ENCODE measurements around the gene EXOC6.

Gene EXOC6

DNA sequence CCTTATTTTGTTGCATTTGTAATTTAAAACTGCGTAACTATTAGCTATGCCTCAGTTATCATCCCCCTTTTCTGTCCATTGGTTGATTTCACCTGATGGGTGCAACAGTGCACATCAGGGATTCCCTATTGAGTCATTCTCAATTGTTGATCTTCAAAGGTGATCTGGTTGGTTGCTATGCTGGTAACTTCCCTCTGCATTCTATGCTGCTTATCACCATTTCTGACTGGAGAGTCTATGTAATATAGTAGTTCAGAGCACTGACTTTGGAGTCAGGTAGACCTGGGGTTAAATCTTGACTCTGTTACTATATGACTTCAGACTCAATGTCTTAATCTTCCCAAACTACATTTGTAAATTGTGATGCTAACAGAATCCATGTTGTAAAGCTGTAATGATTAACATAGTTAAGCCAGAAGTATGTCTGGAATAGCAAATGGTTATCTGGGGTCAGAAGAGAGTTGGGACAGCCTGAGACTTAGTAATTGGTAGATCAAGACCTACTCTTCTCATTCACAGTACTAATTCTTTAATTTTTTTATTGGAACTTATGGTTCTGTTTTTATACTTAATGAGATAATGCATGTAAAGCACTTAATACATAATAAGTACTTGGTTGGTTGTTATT lies 38.1 kb downstream of the EXOC6 start:
- H3K4me2 ChIP-seq (ENCODE audit: low read depth, low read length, poor library complexity, severe bottlenecking), result no peak overlapping the region
- H3K4me3 ChIP-seq (ENCODE audit: low read length, poor library complexity, severe bottlenecking), result no peak overlapping the region
- H3K9ac ChIP-seq (ENCODE audit: low read depth, low read length, poor library complexity, severe bottlenecking), result no peak overlapping the region
- TF ChIP-seq, protein P1, sequence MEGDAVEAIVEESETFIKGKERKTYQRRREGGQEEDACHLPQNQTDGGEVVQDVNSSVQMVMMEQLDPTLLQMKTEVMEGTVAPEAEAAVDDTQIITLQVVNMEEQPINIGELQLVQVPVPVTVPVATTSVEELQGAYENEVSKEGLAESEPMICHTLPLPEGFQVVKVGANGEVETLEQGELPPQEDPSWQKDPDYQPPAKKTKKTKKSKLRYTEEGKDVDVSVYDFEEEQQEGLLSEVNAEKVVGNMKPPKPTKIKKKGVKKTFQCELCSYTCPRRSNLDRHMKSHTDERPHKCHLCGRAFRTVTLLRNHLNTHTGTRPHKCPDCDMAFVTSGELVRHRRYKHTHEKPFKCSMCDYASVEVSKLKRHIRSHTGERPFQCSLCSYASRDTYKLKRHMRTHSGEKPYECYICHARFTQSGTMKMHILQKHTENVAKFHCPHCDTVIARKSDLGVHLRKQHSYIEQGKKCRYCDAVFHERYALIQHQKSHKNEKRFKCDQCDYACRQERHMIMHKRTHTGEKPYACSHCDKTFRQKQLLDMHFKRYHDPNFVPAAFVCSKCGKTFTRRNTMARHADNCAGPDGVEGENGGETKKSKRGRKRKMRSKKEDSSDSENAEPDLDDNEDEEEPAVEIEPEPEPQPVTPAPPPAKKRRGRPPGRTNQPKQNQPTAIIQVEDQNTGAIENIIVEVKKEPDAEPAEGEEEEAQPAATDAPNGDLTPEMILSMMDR (conservative IDR thresholded peaks at IDR 0.05; ENCODE audit: low read length), result no peak
- TF ChIP-seq EZH2phosphoT487 (IDR thresholded peaks at IDR 0.05; ENCODE audit: borderline replicate concordance), result no peak
- H3K36me3 ChIP-seq (ENCODE audit: insufficient read depth, low read length), result no peaks in the 10 kb centered on the region
- H2AFZ ChIP-seq (ENCODE audit: low read length), result no peak overlapping the region
- no peaks in the 10 kb centered on the region for H3K9me3 ChIP-seq (ENCODE audit: insufficient read depth, low read depth, low read length)
- H3K79me2 ChIP-seq (ENCODE audit: insufficient read depth, low read length), result peaks cover 55% of the 10 kb centered on the region; the same call in 1 of the 2 replicates
- no peaks in the 10 kb centered on the region for H3K9me2 ChIP-seq (replicated peaks; ENCODE audit: low read depth, low read length)
- no peaks in the 10 kb centered on the region for H3K4me1 ChIP-seq (ENCODE audit: insufficient read depth, low read length, poor library complexity, severe bottlenecking)
- H4K20me1 ChIP-seq (ENCODE audit: insufficient read depth, low read length, poor library complexity, severe bottlenecking), result peaks cover 15% of the 10 kb centered on the region
- no peaks in the 10 kb centered on the region for H3K27me3 ChIP-seq (ENCODE audit: insufficient read depth, low read length, poor library complexity, severe bottlenecking)
- H3F3A ChIP-seq (ENCODE audit: low read depth), result no peaks in the 10 kb centered on the region

GRCh38 chr10:92890471-92890870 lies 42.2 kb downstream of the EXOC6 start:
- TF ChIP-seq, protein P1 (conservative IDR thresholded peaks at IDR 0.05; ENCODE audit: low read length), result no peak
- TF ChIP-seq EZH2phosphoT487 (IDR thresholded peaks at IDR 0.05; ENCODE audit: borderline replicate concordance), result no peak
- no peaks in the 10 kb centered on the region for H3K9me3 ChIP-seq (ENCODE audit: insufficient read depth, low read depth, low read length)
- peaks cover 5% of the 10 kb centered on the region for H4K20me1 ChIP-seq (ENCODE audit: insufficient read depth, low read length, poor library complexity, severe bottlenecking)
- H2AFZ ChIP-seq (ENCODE audit: low read length), result no peak overlapping the region
- H3K4me3 ChIP-seq (ENCODE audit: low read length, poor library complexity, severe bottlenecking), result no peak overlapping the region
- no peaks in the 10 kb centered on the region for H3F3A ChIP-seq (ENCODE audit: low read depth)
- no peak overlapping the region for H3K9ac ChIP-seq (ENCODE audit: low read depth, low read length, poor library complexity, severe bottlenecking)
- no peaks in the 10 kb centered on the region for H3K36me3 ChIP-seq (ENCODE audit: insufficient read depth, low read length)
- H3K27me3 ChIP-seq (ENCODE audit: insufficient read depth, low read length, poor library complexity, severe bottlenecking), result no peaks in the 10 kb centered on the region
- no peak overlapping the region for H3K4me2 ChIP-seq (ENCODE audit: low read depth, low read length, poor library complexity, severe bottlenecking)
- peaks cover 5% of the 10 kb centered on the region for H3K4me1 ChIP-seq (ENCODE audit: insufficient read depth, low read length, poor library complexity, severe bottlenecking)
- H3K9me2 ChIP-seq (replicated peaks; ENCODE audit: low read depth, low read length), result no peaks in the 10 kb centered on the region
- H3K79me2 ChIP-seq (ENCODE audit: insufficient read depth, low read length), result peaks cover 51% of the 10 kb centered on the region; the same call in 1 of the 2 replicates

GRCh38 chr10:92891885-92892690 lies 43.8 kb downstream of the EXOC6 start:
- H3K4me2 ChIP-seq (ENCODE audit: low read depth, low read length, poor library complexity, severe bottlenecking), result no peak overlapping the region
- H3K79me2 ChIP-seq (ENCODE audit: insufficient read depth, low read length), result peaks cover 37% of the 10 kb centered on the region; the same call in 1 of the 2 replicates
- peaks cover 3% of the 10 kb centered on the region; the same call in 1 of the 2 replicates for H3K36me3 ChIP-seq (ENCODE audit: insufficient read depth, low read length)
- H3K27me3 ChIP-seq (ENCODE audit: insufficient read depth, low read length, poor library complexity, severe bottlenecking), result no peaks in the 10 kb centered on the region
- H3F3A ChIP-seq (ENCODE audit: low read depth), result no peaks in the 10 kb centered on the region
- no peaks in the 10 kb centered on the region for H3K9me2 ChIP-seq (replicated peaks; ENCODE audit: low read depth, low read length)
- no peak overlapping the region for H3K9ac ChIP-seq (ENCODE audit: low read depth, low read length, poor library complexity, severe bottlenecking)
- H3K4me3 ChIP-seq (ENCODE audit: low read length, poor library complexity, severe bottlenecking), result no peak overlapping the region
- H2AFZ ChIP-seq (ENCODE audit: low read length), result no peak overlapping the region
- no peaks in the 10 kb centered on the region for H4K20me1 ChIP-seq (ENCODE audit: insufficient read depth, low read length, poor library complexity, severe bottlenecking)
- H3K4me1 ChIP-seq (ENCODE audit: insufficient read depth, low read length, poor library complexity, severe bottlenecking), result peaks cover 5% of the 10 kb centered on the region
- TF ChIP-seq, protein P1 (conservative IDR thresholded peaks at IDR 0.05; ENCODE audit: low read length), result no peak
- TF ChIP-seq EZH2phosphoT487 (IDR thresholded peaks at IDR 0.05; ENCODE audit: borderline replicate concordance), result no peak
- no peaks in the 10 kb centered on the region for H3K9me3 ChIP-seq (ENCODE audit: insufficient read depth, low read depth, low read length)

All from Loucy (cell line).